WERI-Rb-1 (cell line): Measurements from ENCODE around the gene CDC45.
A peak's percentile ranks its signal among the peaks of the same experiment; 100 is the strongest.
"Not testable (repeated sequence)": the region's sequence is repeated elsewhere in the genome, so short reads cannot be mapped to it uniquely, and the experiment has no call there.

ENCODE experiments used
- DNase-seq: peaks from one replicate; pipeline ENCODE4 v3.0.0-alpha.2; 2020
- H3K27ac ChIP-seq: fragments of 250-450 bp; sonication (Bioruptor Pico); 2 replicates; pipeline ENCODE4 v1.5.1; 2020; ENCODE audit warnings: mild to moderate bottlenecking, moderate library complexity
- H3K27me3 ChIP-seq: fragments of 250-450 bp; sonication (Bioruptor Pico); 2 replicates; pipeline ENCODE4 v1.5.1; 2021; ENCODE audit warnings: mild to moderate bottlenecking, low read depth, moderate library complexity; ENCODE audit not compliant: insufficient read depth, severe bottlenecking
- H3K36me3 ChIP-seq: fragments of 250-450 bp; sonication (Bioruptor Pico); 2 replicates; pipeline ENCODE4 v1.5.1; 2020; ENCODE audit warnings: mild to moderate bottlenecking, moderate library complexity
- H3K4me3 ChIP-seq: 2 replicates; pipeline ENCODE4 v1.5.1; 2011; ENCODE audit warnings: low read depth, mild to moderate bottlenecking, control low read depth, low read length
- H3K9me3 ChIP-seq: fragments of 250-450 bp; sonication (Bioruptor Pico); 2 replicates; pipeline ENCODE4 v1.5.1; 2021; ENCODE audit warnings: mild to moderate bottlenecking, moderate library complexity; ENCODE audit not compliant: severe bottlenecking
- TF ChIP-seq, protein P1 (sequence below): IDR thresholded peaks from 2 replicates; pipeline ENCODE4 v1.5.1; 2011; ENCODE audit warnings: low read depth, mild to moderate bottlenecking, control low read depth, inconsistent platforms, low read length

Gene CDC45

DNA sequence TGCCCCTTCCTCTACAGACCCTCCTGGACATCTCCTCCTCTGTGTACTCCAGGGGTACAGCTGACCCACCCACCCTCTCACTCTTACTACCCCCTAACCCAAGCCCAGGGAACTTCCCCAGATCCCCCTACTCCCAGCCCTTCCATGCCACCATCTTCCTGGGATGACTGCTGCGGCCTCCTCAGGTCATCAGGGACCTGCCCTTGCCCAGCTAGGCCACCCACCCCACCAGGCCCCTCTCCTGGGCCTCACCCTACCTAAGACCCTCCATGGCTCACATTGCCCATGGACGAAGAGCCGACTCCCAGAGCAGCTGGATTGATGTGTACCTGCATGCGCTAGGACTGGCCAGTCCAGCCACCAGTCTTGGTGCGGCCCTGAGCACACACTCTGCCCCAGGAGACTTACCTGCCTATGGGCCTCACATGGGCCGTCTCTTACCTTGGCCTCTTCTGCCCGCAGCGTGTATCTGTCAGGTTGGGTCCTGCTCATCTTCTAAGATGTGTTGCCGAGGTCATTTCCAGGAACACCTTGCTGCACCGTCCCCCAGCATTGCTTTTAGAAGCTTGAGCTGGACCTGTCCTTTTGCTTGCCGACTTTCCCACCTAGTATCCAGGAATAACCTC is 46.5 kb downstream of the CDC45 start:
- TF ChIP-seq, protein P1, sequence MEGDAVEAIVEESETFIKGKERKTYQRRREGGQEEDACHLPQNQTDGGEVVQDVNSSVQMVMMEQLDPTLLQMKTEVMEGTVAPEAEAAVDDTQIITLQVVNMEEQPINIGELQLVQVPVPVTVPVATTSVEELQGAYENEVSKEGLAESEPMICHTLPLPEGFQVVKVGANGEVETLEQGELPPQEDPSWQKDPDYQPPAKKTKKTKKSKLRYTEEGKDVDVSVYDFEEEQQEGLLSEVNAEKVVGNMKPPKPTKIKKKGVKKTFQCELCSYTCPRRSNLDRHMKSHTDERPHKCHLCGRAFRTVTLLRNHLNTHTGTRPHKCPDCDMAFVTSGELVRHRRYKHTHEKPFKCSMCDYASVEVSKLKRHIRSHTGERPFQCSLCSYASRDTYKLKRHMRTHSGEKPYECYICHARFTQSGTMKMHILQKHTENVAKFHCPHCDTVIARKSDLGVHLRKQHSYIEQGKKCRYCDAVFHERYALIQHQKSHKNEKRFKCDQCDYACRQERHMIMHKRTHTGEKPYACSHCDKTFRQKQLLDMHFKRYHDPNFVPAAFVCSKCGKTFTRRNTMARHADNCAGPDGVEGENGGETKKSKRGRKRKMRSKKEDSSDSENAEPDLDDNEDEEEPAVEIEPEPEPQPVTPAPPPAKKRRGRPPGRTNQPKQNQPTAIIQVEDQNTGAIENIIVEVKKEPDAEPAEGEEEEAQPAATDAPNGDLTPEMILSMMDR, result no peak
- Histone ChIP-seq H3K27me3 (no peaks in the 10 kb centered on the region), H3K4me3 (no peak overlapping the region), H3K36me3 (peaks cover 22% of the 10 kb centered on the region), H3K9me3 (no peaks in the 10 kb centered on the region), H3K27ac (peak overlapping the region; percentile 74)
- no peak for DNase-seq

DNA sequence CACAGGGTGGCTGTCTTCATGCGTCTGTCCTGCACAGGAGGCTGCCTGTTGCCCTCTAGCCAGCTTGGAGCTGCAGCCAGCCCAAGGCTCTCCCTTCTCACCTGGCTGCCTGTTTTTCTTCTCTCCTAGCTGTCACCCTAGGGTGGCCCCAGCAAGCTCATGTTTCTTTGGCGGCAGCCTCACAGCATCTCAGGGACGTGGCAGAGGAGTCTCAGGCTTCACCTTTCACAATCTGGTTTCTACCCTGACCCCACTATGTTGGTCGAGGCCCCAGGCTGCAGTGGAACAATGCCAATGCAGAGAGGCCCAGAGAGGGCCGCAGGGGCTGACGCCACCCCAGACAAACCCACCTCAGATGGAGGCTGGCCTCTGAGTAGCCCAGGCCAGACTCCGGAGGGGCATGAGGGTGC is 47.0 kb downstream of the CDC45 start:
- DNase-seq, result no peak
- TF ChIP-seq, protein P1, result no peak
- Histone ChIP-seq H3K27me3 (no peaks in the 10 kb centered on the region), H3K27ac (peak overlapping the region; percentile 74), H3K4me3 (no peak overlapping the region), H3K36me3 (peaks cover 17% of the 10 kb centered on the region), H3K9me3 (no peaks in the 10 kb centered on the region)

DNA sequence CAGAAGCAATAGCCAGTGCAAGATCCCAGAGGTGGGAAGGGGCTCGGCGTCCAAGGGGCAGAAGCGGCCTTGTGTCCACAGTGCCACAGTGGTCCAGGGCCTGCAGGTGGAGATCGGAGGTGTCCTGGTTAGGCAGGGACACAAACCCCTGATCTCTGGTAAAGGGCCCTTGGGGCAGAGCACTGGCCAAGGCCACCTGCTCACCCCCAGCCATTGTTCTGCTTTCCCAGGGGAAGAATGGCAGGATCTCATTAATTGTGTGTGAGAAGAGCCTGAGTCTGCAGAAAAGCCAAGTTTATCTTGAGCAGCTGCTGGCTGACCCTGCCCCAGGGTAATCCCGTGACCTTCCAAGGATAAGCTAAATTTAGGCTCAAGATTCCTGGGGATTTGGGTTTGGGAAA is 47.6 kb downstream of the CDC45 start:
- Histone ChIP-seq H3K4me3 (no peak overlapping the region), H3K9me3 (no peaks in the 10 kb centered on the region), H3K36me3 (peaks cover 13% of the 10 kb centered on the region), H3K27ac (peak overlapping the region; percentile 74), H3K27me3 (no peaks in the 10 kb centered on the region)
- peak; percentile 59 for DNase-seq
- TF ChIP-seq, protein P1, result no peak

DNA sequence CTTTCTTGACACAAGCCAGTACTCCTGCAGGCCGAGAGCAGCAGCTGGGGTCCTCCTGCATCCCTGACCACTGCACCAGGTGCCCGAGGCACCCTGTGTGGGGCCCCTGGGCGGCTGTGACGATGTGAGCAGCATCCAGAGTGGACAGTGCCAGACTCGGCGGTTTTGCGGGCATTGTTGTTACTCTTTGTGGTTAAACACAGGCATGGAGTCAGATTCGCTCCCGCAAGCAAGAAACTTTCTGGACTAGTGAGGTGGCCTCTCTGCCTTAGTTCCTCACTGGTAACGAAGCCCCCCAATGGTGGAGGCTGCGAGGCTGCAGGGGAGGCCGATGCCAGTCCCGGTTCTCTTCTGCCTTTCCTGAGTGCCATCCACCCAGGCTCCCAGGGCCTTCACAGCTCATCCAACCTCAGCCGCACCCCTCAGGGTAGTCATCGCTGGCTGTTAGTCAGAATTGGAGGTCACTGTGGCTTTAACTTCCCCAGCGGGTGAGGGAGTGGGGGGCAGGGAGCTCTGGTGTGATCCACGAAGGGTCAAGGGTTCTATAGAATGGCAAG is 48.2 kb downstream of the CDC45 start:
- Histone ChIP-seq H3K9me3 (no peaks in the 10 kb centered on the region), H3K36me3 (peaks cover 10% of the 10 kb centered on the region), H3K27ac (peak overlapping the region; percentile 74), H3K27me3 (no peaks in the 10 kb centered on the region), H3K4me3 (no peak overlapping the region)
- TF ChIP-seq, protein P1, result no peak
- no peak for DNase-seq

DNA sequence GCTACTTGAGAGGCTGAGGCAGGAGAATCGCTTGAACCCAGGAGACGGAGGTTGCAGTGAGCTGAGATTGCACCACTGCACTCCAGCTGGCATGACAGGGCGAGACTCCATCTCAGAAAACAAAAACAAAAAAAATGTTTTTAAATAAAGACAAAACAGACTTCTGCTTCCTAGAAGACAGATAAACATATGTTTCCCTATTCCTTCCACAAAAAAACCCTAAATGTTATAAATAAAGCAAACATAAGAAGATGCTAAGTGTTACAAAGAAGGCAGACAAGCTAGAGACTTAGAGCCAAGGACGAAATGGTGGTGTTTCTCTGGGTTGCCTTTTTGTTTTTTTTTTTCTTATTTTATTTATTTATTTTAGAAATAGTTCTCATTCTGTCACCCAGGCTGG is 50.1 kb downstream of the CDC45 start:
- H3K27me3 ChIP-seq, result no peaks in the 10 kb centered on the region
- TF ChIP-seq, protein P1, result no peak
- H3K9me3 ChIP-seq, result no peaks in the 10 kb centered on the region
- DNase-seq, result no peak
- H3K4me3 ChIP-seq, result no peak overlapping the region
- H3K36me3 ChIP-seq, result no peaks in the 10 kb centered on the region
- no peak overlapping the region for H3K27ac ChIP-seq

DNA sequence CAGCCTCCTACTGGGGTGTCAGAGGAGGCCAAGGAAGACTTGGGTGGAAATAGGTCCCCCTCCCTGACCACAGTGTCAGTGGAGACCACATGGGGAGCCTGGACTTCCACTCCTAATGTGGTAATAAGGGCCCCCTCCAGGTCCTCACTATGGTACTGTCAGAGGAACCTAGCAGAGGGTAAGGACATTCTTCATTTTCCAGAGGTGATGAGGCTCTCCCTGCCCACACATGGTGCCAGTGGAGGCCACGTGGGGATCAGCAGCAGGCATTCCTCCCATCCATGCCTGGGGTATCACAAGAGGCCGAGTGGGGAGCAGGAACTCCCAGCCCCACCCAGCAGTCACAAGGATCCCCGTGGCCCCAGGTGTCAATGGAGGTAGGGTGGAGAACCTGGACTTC is 51.0 kb downstream of the CDC45 start:
- TF ChIP-seq, protein P1, result no peak
- Histone ChIP-seq H3K36me3 (no peaks in the 10 kb centered on the region), H3K9me3 (no peaks in the 10 kb centered on the region), H3K27ac (no peak overlapping the region), H3K27me3 (no peaks in the 10 kb centered on the region), H3K4me3 (no peak overlapping the region)
- no peak for DNase-seq

DNA sequence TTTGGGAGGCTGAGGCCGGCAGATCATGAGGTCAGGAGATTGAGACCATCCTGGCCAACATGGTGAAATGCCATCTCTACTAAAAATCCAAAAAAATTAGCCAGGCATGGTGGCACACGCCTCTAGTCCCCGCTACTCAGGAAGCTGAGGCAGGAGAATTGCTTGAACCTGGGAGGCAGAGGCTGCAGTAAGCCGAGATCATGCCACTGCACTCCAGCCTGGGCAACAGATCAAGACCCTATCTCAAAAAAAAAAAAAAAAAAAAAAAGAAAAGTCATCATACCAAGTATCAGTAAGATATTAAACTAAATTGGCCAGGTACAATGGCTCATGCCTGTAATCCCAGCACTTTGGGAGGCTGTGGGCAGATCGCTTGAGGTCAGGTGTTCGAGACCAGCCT is 51.6 kb downstream of the CDC45 start:
- H3K4me3 ChIP-seq, H3K9me3 ChIP-seq, H3K27me3 ChIP-seq, H3K27ac ChIP-seq, DNase-seq, H3K36me3 ChIP-seq: not testable (repeated sequence)
